Neural crest cell (in vitro differentiated cells): ENCODE measurements around the gene PLCL1. TPM values are rescaled to one million over a fixed set of nuclear protein-coding genes. Genes with fewer than 3 reads are reported as not detected.

ENCODE experiments used
- DNase-seq: peaks from one replicate; pipeline ENCODE4 v3.0.0; 2021; ENCODE audit warnings: low read depth, mixed read lengths, low spot score
- H3K27ac Mint-ChIP-seq: one replicate; pipeline ENCODE4 v1.8.0; 2021; ENCODE audit warnings: mild to moderate bottlenecking, mixed read lengths; ENCODE audit not compliant: unreplicated experiment
- H3K27me3 Mint-ChIP-seq: 2 replicates; pipeline ENCODE4 v1.8.0; 2021; ENCODE audit warnings: low read depth, mild to moderate bottlenecking, mixed read lengths
- H3K36me3 Mint-ChIP-seq: 2 replicates; pipeline ENCODE4 v1.8.0; 2021; ENCODE audit warnings: low read depth, mild to moderate bottlenecking, mixed read lengths
- H3K4me1 Mint-ChIP-seq: 2 replicates; pipeline ENCODE4 v1.8.0; 2021; ENCODE audit warnings: mixed read lengths
- H3K4me3 Mint-ChIP-seq: one replicate; pipeline ENCODE4 v1.8.0; 2021; ENCODE audit warnings: mild to moderate bottlenecking, mixed read lengths
- H3K9me3 Mint-ChIP-seq: 2 replicates; pipeline ENCODE4 v1.8.0; 2021; ENCODE audit warnings: mixed read lengths
- CTCF ChIP-seq: fragments of 200-600 bp; sonication (generic); conservative IDR thresholded peaks from 2 replicates; pipeline ENCODE4 v1.5.0; 2021; ENCODE audit warnings: antibody characterized with exemption, mild to moderate bottlenecking
- total RNA-seq: library from RNA; stranded (reverse); gene quantifications from 2 replicates; pipeline ENCODE4 v1.2.1, GENCODE V29; 2021

Gene PLCL1
- total RNA-seq, 1 donor from 2014 or later: 0.72 TPM

DNA sequence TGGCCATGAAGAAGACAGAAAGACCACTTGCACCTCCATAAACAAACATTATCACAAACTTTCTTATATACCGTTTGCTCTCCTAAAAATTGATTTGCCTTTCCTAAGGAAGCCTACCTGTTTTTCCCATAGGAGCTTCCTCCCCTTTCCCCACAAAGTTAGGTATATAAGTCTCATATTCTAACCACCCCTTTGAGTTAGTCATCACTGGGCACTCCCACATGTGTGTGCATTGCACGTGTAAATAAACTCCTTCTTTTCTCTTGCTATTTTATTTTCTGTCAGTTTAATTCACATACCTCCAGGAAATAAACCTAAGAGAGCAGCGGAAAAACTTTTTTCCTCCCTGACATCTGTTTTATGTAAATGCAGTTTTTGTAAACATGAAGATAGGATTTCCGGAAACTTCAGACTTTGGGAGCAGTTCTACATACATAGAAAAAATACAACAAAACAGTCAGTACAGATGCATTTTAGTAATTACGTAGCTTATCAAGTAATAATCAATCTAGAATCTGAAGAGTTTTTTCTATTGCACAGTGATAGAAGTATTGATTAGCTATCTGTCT lies 46.6 kb downstream of the PLCL1 start:
- Mint-ChIP-seq H3K9me3 (no peaks in the 10 kb centered on the region), H3K27me3 (peaks cover 19% of the 10 kb centered on the region), H3K27ac (no peak overlapping the region), H3K4me3 (no peak overlapping the region), H3K4me1 (no peaks in the 10 kb centered on the region), H3K36me3 (no peaks in the 10 kb centered on the region)
- TF ChIP-seq CTCF: no peak
- no peak for DNase-seq

DNA sequence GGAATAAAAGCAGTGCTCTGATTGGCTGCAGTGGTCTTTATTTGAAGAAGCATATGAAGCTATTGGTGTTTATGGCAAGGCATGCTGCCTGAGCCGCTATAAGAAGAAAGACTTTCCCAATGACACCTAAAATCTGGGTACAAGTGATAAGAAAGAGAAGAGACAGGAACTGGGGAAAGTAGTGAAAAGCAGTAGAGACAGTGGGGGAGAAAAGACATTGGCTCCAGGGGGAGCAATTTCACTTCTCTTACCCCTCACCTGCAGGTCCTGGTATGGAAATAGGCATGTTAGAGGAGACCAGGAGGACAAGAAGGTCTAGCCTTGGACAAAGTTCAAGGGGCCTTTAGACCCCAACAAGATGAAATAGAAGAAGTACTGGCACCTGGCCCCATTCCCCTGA lies 47.1 kb downstream of the PLCL1 start:
- H3K27me3 Mint-ChIP-seq: peaks cover 19% of the 10 kb centered on the region

GRCh38 chr2:197852108-197852507 lies 47.7 kb downstream of the PLCL1 start:
- Mint-ChIP-seq H3K4me1 (no peaks in the 10 kb centered on the region), H3K27me3 (peaks cover 19% of the 10 kb centered on the region), H3K9me3 (no peaks in the 10 kb centered on the region), H3K36me3 (no peaks in the 10 kb centered on the region), H3K27ac (no peak overlapping the region), H3K4me3 (no peak overlapping the region)
- TF ChIP-seq CTCF: no peak
- no peak for DNase-seq

More for the DNA sequence above, 47.1 kb downstream of the PLCL1 start:
- TF ChIP-seq CTCF: no peak
- Mint-ChIP-seq H3K36me3 (no peaks in the 10 kb centered on the region), H3K4me3 (no peak overlapping the region), H3K4me1 (no peaks in the 10 kb centered on the region), H3K27ac (no peak overlapping the region), H3K9me3 (no peaks in the 10 kb centered on the region)
- no peak for DNase-seq

DNA sequence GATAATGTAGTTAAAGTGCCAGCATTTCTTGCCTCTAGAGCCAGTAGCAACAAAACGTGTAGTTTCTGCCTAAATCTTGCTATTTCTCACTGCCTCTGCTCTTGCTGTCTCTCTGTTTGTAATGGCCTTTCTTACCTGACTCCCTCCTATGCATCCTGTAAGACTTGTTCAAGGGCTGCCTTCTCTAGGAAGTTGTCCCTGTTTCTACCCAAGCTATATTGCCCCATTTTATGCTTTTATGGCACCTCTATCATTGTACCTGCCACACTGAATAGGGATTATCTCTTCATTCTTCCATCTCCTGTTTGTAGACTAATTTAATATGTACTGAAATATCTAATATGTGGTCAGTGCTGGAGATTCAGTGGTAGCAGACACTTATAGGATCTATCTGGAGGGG lies 49.2 kb downstream of the PLCL1 start:
- TF ChIP-seq CTCF: no peak
- Mint-ChIP-seq H3K36me3 (no peaks in the 10 kb centered on the region), H3K4me3 (no peak overlapping the region), H3K27ac (no peak overlapping the region), H3K27me3 (peaks cover 17% of the 10 kb centered on the region), H3K9me3 (no peaks in the 10 kb centered on the region), H3K4me1 (no peaks in the 10 kb centered on the region)
- no peak for DNase-seq

GRCh38 chr2:197857476-197858107 lies 53.2 kb downstream of the PLCL1 start:
- Mint-ChIP-seq H3K27me3 (no peaks in the 10 kb centered on the region), H3K4me1 (no peaks in the 10 kb centered on the region), H3K4me3 (no peak overlapping the region), H3K9me3 (no peaks in the 10 kb centered on the region), H3K27ac (no peak overlapping the region), H3K36me3 (no peaks in the 10 kb centered on the region)
- no peak for DNase-seq
- TF ChIP-seq CTCF: no peak
